Body of pancreas (tissue), 4 donors: Measurements from ENCODE around the gene ABCB11.

Experiments
- CTCF ChIP-seq, 7 experiments: fragments of 450-650 bp in 4 of 7; fragments of 200-600 bp in 3 of 7; sonication (generic) in 3 of 7; IDR thresholded peaks; one replicate each; pipeline ENCODE4 v1.5.1; 2016 to 2019; ENCODE audit warnings: antibody characterized with exemption in 7 of 7
- POLR2A ChIP-seq, 3 donors: fragments of 450-650 bp; IDR thresholded peaks; one replicate each; pipeline ENCODE4 v1.6.1; 2016; ENCODE audit warnings: antibody characterized with exemption in 3 of 3, mild to moderate bottlenecking in 2 of 3

DNA sequence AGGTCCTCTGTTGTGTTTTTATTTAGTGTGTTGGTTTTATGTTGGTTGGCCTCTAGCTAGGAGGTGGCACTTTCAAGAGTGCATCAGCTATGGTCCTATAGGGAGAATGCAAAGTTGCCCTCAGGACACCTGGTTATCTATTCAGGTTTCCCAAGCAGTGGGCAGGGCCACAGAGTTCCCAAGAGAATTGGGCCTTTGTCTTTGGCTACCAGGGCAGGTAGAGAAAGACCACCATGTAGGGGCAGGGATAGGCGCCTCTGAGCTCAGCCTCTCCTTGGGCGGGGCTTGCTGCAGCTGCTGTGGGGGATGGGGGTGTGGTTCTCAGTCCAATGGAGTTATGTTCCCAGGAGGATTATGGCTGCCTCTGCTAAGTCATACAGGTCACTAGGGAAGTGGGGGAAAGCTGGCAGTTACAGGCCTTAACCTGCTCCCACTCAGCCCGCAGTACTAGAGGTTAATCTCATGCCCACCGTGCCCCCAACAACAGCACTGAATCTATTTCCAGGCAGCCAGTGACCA, 26.0 kb downstream of the ABCB11 start:
- no peak for TF ChIP-seq CTCF (IDR thresholded peaks at IDR 0.05)
- no peak for TF ChIP-seq POLR2A (IDR thresholded peaks at IDR 0.05)
